ENCODE results near the gene RPTOR. TPM values are rescaled to one million over a fixed set of nuclear protein-coding genes. Genes with fewer than 3 reads are reported as not detected.

RPTOR gene
- total RNA-seq, 1 experiment from 2014 or later, result 46.2 TPM

- H2AFZ ChIP-seq (ENCODE audit: low read length), result no peak overlapping the region
- peaks cover 57% of the 10 kb centered on the region for H3K79me2 ChIP-seq (ENCODE audit: low read length)
- ATAC-seq (no peak), DNase-seq (no peak)
- no peaks in the 10 kb centered on the region for H3K36me3 ChIP-seq (ENCODE audit: low read depth, low read length)
- H3K4me3 ChIP-seq (ENCODE audit: low read length), result no peak overlapping the region
- no TSS peak for BruUV-seq (replicated peaks)
- POLR2A ChIA-PET (ENCODE audit: unreplicated experiment), result no interaction called here
- H3K9ac ChIP-seq (ENCODE audit: low read length), result no peak overlapping the region
- H3K4me2 ChIP-seq (ENCODE audit: low read length), result no peak overlapping the region
- no peaks in the 10 kb centered on the region for H3F3A ChIP-seq (ENCODE audit: low read length, unreplicated experiment)
- CTCF ChIA-PET, result no interaction called here
- TF ChIP-seq EZH2phosphoT487 (IDR thresholded peaks at IDR 0.05; ENCODE audit: borderline replicate concordance, low read length) (no peak), EZH2 (IDR thresholded peaks at IDR 0.05; ENCODE audit: low read length, unreplicated experiment) (no peak)
- no peaks in the 10 kb centered on the region for H3K9me2 ChIP-seq (replicated peaks; ENCODE audit: low read length)
- no peak overlapping the region for H3K27ac ChIP-seq (ENCODE audit: low read length)
- no peaks in the 10 kb centered on the region for H3K9me3 ChIP-seq (ENCODE audit: low read length)
- no peaks in the 10 kb centered on the region for H3K27me3 ChIP-seq (ENCODE audit: low read length)
- intact Hi-C loops (cut with micrococcal nuclease), result no loop called here
- H3K4me1 ChIP-seq (ENCODE audit: insufficient read depth, low read length), result peaks cover 19% of the 10 kb centered on the region
- no peaks in the 10 kb centered on the region for H4K20me1 ChIP-seq (ENCODE audit: low read length)
Observed at GRCh38 chr17:80681215-80681614, 136.6 kb downstream of the RPTOR start.

DNA sequence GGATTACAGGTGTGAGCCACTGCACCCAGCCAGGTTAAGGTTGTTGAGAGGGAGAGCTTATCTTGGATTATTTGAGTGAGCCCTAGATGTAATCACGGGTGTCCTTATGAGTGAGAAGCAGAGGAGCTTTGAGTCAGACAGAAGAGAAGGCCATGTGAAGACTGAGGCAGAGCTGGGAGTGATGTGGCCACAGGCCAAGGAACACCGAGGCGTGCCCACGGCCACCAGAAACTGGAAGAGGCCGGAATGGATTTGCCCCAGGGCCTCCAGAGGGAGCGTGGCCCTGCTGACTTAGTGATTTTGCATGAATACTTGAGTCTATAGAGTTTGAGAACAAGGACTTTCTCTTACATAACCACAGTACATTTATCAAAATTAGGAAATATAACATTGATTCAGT lies 137.7 kb downstream of the RPTOR start:
- Histone ChIP-seq H3K79me2 (ENCODE audit: low read length) (peaks cover 45% of the 10 kb centered on the region), H3K4me1 (ENCODE audit: insufficient read depth, low read length) (peaks cover 19% of the 10 kb centered on the region), H2AFZ (ENCODE audit: low read length) (no peak overlapping the region), H3K27me3 (ENCODE audit: low read length) (no peaks in the 10 kb centered on the region), H3F3A (ENCODE audit: low read length, unreplicated experiment) (no peaks in the 10 kb centered on the region), H4K20me1 (ENCODE audit: low read length) (no peaks in the 10 kb centered on the region), H3K9me2 (replicated peaks; ENCODE audit: low read length) (no peaks in the 10 kb centered on the region), H3K36me3 (ENCODE audit: low read depth, low read length) (no peaks in the 10 kb centered on the region), H3K9me3 (ENCODE audit: low read length) (no peaks in the 10 kb centered on the region), H3K4me2 (ENCODE audit: low read length) (no peak overlapping the region), H3K27ac (ENCODE audit: low read length) (no peak overlapping the region), H3K9ac (ENCODE audit: low read length) (no peak overlapping the region), H3K4me3 (ENCODE audit: low read length) (no peak overlapping the region)
- ATAC-seq, result no peak
- no peak for DNase-seq
- no peak for TF ChIP-seq EZH2phosphoT487 (IDR thresholded peaks at IDR 0.05; ENCODE audit: borderline replicate concordance, low read length)
- TF ChIP-seq EZH2 (IDR thresholded peaks at IDR 0.05; ENCODE audit: low read length, unreplicated experiment), result no peak
- no peak for TF ChIP-seq CTCF (conservative IDR thresholded peaks at IDR 0.05; ENCODE audit: low read depth, low read length)
- no TSS peak for BruUV-seq (replicated peaks)
- ChIA-PET CTCF (no interaction called here), POLR2A (ENCODE audit: unreplicated experiment) (no interaction called here)
- intact Hi-C loops (cut with micrococcal nuclease), result no loop called here

DNA sequence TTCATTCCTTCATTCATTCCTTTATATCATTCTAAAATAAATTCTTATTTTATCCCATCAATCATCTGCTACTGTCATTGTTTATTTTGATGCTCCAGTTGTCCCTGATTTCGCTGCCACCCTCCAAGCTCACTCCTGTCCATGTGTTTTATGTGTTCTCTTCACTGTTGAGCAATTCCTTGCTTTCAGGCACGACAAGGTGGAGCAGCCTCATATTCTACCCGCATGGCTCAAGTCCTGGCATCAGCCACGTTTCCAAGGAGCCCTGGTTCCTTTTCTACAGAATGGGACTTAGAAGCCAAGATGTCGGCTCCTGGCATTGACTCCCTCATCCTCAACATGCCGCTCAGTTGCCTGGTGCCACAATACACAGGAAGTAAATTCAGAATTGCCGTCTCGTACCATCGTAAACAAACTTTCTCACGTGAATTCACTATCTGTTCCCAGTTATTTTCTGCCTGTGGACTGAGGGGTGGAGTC lies 139.0 kb downstream of the RPTOR start:
- CTCF ChIA-PET, result no interaction called here
- Histone ChIP-seq H3K9ac (ENCODE audit: low read length) (no peak overlapping the region), H3K4me1 (ENCODE audit: insufficient read depth, low read length) (peaks cover 7% of the 10 kb centered on the region), H3K4me3 (ENCODE audit: low read length) (no peak overlapping the region), H3K36me3 (ENCODE audit: low read depth, low read length) (no peaks in the 10 kb centered on the region), H3K27me3 (ENCODE audit: low read length) (no peaks in the 10 kb centered on the region), H3K4me2 (ENCODE audit: low read length) (no peak overlapping the region), H3K9me2 (replicated peaks; ENCODE audit: low read length) (no peaks in the 10 kb centered on the region), H3K9me3 (ENCODE audit: low read length) (no peaks in the 10 kb centered on the region), H4K20me1 (ENCODE audit: low read length) (no peaks in the 10 kb centered on the region), H3K27ac (ENCODE audit: low read length) (no peak overlapping the region), H3F3A (ENCODE audit: low read length, unreplicated experiment) (no peaks in the 10 kb centered on the region), H2AFZ (ENCODE audit: low read length) (no peak overlapping the region), H3K79me2 (ENCODE audit: low read length) (peaks cover 38% of the 10 kb centered on the region)
- ATAC-seq, result no peak
- intact Hi-C loops (cut with micrococcal nuclease), result no loop called here
- DNase-seq, result no peak
- no peak for TF ChIP-seq CTCF (conservative IDR thresholded peaks at IDR 0.05; ENCODE audit: low read depth, low read length)
- no peak for TF ChIP-seq EZH2 (IDR thresholded peaks at IDR 0.05; ENCODE audit: low read length, unreplicated experiment)
- TF ChIP-seq EZH2phosphoT487 (IDR thresholded peaks at IDR 0.05; ENCODE audit: borderline replicate concordance, low read length), result no peak
- POLR2A ChIA-PET (ENCODE audit: unreplicated experiment), result no interaction called here
- no TSS peak for BruUV-seq (replicated peaks)
